Mesothelial cell of epicardium (in vitro differentiated cells): ENCODE data around the gene ADAMTS12. TPM values are rescaled to one million over a fixed set of nuclear protein-coding genes. Genes with fewer than 3 reads are reported as not detected.

Experiments used
- DNase-seq, 2 experiments: peaks; one replicate each; pipeline ENCODE4 v3.0.0; 2021; ENCODE audit warnings: low spot score in 2 of 2; ENCODE audit not compliant: unreplicated experiment in 2 of 2
- H3K27ac Mint-ChIP-seq: 2 replicates; pipeline ENCODE4 v1.8.0; 2021; ENCODE audit warnings: mixed read lengths
- H3K27me3 Mint-ChIP-seq: 2 replicates; pipeline ENCODE4 v1.8.0; 2021; ENCODE audit warnings: low read depth, mixed read lengths
- H3K36me3 Mint-ChIP-seq: 2 replicates; pipeline ENCODE4 v1.8.0; 2021; ENCODE audit warnings: mixed read lengths
- H3K4me1 Mint-ChIP-seq: 2 replicates; pipeline ENCODE4 v1.8.0; 2021; ENCODE audit warnings: mixed read lengths
- H3K4me3 Mint-ChIP-seq: 2 replicates; pipeline ENCODE4 v1.8.0; 2021; ENCODE audit warnings: mild to moderate bottlenecking, moderate library complexity, mixed read lengths
- H3K9me3 Mint-ChIP-seq: 2 replicates; pipeline ENCODE4 v1.8.0; 2021; ENCODE audit warnings: mixed read lengths
- total RNA-seq: library from RNA; stranded (reverse); gene quantifications from 3 replicates; pipeline ENCODE4 v1.2.1, GENCODE V29; 2021
- TF ChIP-seq, protein P1 (sequence below): fragments of 200-600 bp; sonication (generic); IDR thresholded peaks from one replicate; pipeline ENCODE4 v1.5.0; 2021; ENCODE audit warnings: antibody characterized with exemption; ENCODE audit not compliant: unreplicated experiment

Gene ADAMTS12
- total RNA-seq, 1 donor from 2014 or later = 14.0 TPM

DNA sequence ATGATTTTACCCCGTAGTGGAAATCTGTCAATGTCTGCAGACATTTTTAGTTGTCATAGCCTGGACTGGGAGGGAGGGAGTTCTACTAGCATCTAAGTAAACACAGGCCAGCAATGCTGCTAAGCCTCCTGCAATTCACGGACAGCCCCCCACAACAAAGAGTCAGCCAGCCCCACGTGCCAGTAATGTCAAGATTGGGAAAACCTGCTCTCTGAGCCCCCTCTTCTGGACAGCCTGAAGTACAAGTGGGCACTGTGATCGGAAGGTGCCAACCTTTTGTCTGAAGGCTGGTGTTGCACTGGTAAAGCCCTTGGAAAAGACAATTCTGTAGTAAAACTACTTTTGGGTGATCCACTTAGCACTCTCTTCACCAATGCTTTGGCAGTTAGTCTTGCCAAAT lies 296.5 kb downstream of the ADAMTS12 start:
- Mint-ChIP-seq H3K4me1 (peaks cover 13% of the 10 kb centered on the region), H3K36me3 (no peaks in the 10 kb centered on the region), H3K9me3 (no peaks in the 10 kb centered on the region), H3K4me3 (no peak overlapping the region), H3K27me3 (no peaks in the 10 kb centered on the region), H3K27ac (no peak overlapping the region)
- TF ChIP-seq, protein P1, sequence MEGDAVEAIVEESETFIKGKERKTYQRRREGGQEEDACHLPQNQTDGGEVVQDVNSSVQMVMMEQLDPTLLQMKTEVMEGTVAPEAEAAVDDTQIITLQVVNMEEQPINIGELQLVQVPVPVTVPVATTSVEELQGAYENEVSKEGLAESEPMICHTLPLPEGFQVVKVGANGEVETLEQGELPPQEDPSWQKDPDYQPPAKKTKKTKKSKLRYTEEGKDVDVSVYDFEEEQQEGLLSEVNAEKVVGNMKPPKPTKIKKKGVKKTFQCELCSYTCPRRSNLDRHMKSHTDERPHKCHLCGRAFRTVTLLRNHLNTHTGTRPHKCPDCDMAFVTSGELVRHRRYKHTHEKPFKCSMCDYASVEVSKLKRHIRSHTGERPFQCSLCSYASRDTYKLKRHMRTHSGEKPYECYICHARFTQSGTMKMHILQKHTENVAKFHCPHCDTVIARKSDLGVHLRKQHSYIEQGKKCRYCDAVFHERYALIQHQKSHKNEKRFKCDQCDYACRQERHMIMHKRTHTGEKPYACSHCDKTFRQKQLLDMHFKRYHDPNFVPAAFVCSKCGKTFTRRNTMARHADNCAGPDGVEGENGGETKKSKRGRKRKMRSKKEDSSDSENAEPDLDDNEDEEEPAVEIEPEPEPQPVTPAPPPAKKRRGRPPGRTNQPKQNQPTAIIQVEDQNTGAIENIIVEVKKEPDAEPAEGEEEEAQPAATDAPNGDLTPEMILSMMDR = no peak
- no peak for DNase-seq

DNA sequence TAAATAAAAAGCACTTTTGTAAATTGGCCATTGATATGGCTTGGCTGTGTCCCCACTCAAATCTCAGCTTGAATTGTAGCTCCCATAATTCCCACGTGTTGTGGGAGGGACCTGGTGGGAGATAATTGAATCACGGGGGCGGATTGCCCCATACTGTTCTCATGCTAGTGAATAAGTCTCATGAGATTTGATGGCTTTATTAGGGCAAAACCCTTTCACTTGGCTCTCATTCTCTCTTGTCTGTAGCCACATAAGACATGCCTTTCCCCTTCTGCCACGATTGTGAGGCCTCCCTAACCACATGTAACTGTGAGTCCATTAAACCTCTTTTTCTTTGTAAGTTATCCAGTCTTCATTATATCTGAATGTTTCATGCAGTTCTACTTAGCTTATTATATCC lies 297.8 kb downstream of the ADAMTS12 start:
- Mint-ChIP-seq H3K27me3 (no peaks in the 10 kb centered on the region), H3K36me3 (no peaks in the 10 kb centered on the region), H3K4me3 (no peak overlapping the region), H3K9me3 (no peaks in the 10 kb centered on the region), H3K27ac (no peak overlapping the region), H3K4me1 (peaks cover under 1% of the 10 kb centered on the region)
- no peak for DNase-seq
- TF ChIP-seq, protein P1 = no peak

DNA sequence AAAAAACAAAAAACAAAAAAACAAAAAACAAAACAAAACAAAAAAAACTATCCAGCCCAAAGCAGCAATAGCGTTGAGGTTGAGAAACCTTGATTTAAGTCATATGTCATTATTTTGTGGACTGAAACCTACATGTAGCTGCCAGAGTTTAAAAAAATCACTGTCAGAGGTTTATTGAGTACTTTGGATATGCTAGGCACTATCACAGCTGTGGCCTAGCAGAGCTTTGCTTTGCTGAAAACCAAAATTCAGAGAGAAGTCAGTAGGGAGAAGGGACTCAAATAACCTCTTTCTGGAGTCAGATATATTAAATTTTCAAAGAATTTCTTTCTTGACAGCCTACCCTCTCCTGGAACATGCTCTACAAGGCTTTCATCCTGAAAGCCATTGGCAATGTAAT lies 299.5 kb downstream of the ADAMTS12 start:
- TF ChIP-seq, protein P1 = no peak
- H3K9me3 Mint-ChIP-seq = no peaks in the 10 kb centered on the region
- no peak overlapping the region for H3K27ac Mint-ChIP-seq

DNA sequence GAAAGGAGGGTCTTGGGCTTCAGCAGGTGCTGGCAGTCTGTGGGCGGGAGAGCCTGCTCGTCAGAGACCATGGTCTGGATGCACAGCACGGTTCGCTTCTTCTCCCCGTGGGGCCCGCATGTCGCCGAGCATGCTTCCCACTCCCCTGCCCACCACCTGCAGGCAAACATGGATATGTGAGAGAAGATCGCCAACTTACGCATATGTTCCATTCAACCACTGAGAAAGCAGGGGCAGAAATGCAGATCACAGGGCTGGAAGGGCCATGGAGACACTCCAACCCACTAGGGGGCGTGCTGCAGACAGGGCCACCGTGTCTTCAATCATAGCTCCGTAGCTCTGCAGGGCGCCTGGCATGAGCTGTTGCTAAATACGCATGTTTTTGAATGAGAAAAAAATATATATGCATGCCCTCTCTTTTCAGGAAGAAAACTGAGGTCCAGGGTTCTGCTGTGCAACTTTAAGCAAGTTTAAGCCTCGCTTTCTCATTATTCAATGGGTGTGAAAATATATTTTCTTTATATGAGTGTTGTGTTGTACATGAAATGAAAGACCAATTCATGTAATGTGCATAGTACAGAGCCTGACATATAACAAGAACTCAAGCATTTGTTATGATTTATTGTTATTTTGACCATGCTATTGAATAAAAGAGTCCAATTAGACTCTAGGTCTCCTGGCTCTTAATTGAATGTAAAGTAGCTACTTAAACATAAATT lies 303.0 kb downstream of the ADAMTS12 start:
- Mint-ChIP-seq H3K4me3 (no peak overlapping the region), H3K9me3 (no peaks in the 10 kb centered on the region), H3K27ac (no peak overlapping the region), H3K27me3 (no peaks in the 10 kb centered on the region), H3K4me1 (no peaks in the 10 kb centered on the region), H3K36me3 (no peaks in the 10 kb centered on the region)
- no peak for DNase-seq
- TF ChIP-seq, protein P1 = peak; percentile 38

More for the DNA sequence above, 299.5 kb downstream of the ADAMTS12 start:
- no peaks in the 10 kb centered on the region for H3K4me1 Mint-ChIP-seq
- H3K27me3 Mint-ChIP-seq = no peaks in the 10 kb centered on the region
- DNase-seq = no peak
- H3K36me3 Mint-ChIP-seq = no peaks in the 10 kb centered on the region
- H3K4me3 Mint-ChIP-seq = no peak overlapping the region

DNA sequence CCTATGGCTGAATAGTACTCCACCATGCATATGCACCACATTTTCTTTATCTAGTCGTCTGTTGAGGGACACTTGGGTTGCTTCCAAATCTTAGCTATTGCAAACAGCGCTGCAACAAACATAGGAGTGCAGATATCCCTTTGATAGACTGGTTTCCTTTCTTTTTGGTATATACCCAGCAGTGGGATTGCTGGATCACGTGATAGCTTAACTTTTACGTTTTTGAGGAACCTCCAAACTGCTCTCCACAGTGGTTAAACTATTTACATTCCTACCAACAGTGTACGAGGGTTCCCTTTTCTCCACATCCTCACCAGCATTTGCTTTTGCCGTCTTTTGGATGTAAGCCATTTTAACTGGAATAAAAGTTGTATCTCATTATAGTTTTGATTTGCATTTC lies 308.5 kb downstream of the ADAMTS12 start:
- DNase-seq = no peak
- no peaks in the 10 kb centered on the region for H3K36me3 Mint-ChIP-seq
- no peak overlapping the region for H3K27ac Mint-ChIP-seq
- no peaks in the 10 kb centered on the region for H3K9me3 Mint-ChIP-seq
- TF ChIP-seq, protein P1 = no peak
- no peaks in the 10 kb centered on the region for H3K4me1 Mint-ChIP-seq
- no peaks in the 10 kb centered on the region for H3K27me3 Mint-ChIP-seq
- no peak overlapping the region for H3K4me3 Mint-ChIP-seq
